IMR-90 (cell line): ENCODE results near the gene KLC1. TPM values are rescaled to one million over a fixed set of nuclear protein-coding genes. Genes with fewer than 3 reads are reported as not detected.

Source experiments
- ATAC-seq: fragments of 200-7000 bp; cut with Tn5 transposase; 2 replicates; pipeline ENCODE4 v1.9.1; 2020; ENCODE audit warnings: low read depth, mild to moderate bottlenecking, moderate library complexity
- BruUV-seq: library from RNA; stranded (reverse); fragments of 400-500 nt; replicated peaks from 2 replicates; lab custom pipeline; 2021; lab: Mats Ljungman, UMichigan
- CTCF ChIA-PET: fragments of 300-600 bp; formaldehyde crosslinking; extraction: SDS; loops from one replicate; lab custom pipeline; 2021; ENCODE audit warnings: antibody characterized with exemption; lab: Yijun Ruan, JAX
- POLR2A ChIA-PET: fragments of 300-600 bp; sonication (Branson Sonifier 250); formaldehyde crosslinking; loops from one replicate; lab custom pipeline; 2022; ENCODE audit warnings: antibody characterized with exemption; ENCODE audit not compliant: unreplicated experiment; lab: Charles Lee
- DNase-seq: peaks from one replicate; pipeline ENCODE4 v3.0.0; 2013
- H2AFZ ChIP-seq: replicated peaks from 2 replicates; pipeline ENCODE3; 2013; ENCODE audit warnings: low read length, mild to moderate bottlenecking; ENCODE audit not compliant: poor library complexity
- H2AK5ac ChIP-seq: 2 replicates; pipeline ENCODE4 v1.6.1; 2013; ENCODE audit warnings: low read depth, low read length, inconsistent platforms
- H2AK9ac ChIP-seq: replicated peaks from 2 replicates; pipeline ENCODE3; 2013; ENCODE audit warnings: mild to moderate bottlenecking, low read depth, low read length, moderate library complexity; ENCODE audit not compliant: poor library complexity
- H2BK120ac ChIP-seq: 2 replicates; pipeline ENCODE4 v1.6.1; 2013; ENCODE audit warnings: low read depth, low read length, inconsistent platforms
- H2BK15ac ChIP-seq: 3 replicates; pipeline ENCODE4 v1.6.1; 2013; ENCODE audit warnings: low read depth, low read length, inconsistent platforms
- H2BK20ac ChIP-seq: 2 replicates; pipeline ENCODE4 v1.6.1; 2013; ENCODE audit warnings: low read depth, mild to moderate bottlenecking, inconsistent platforms, low read length, moderate library complexity
- H2BK5ac ChIP-seq: 2 replicates; pipeline ENCODE4 v1.6.1; 2013; ENCODE audit warnings: mild to moderate bottlenecking, low read depth, low read length, inconsistent platforms; ENCODE audit not compliant: poor library complexity, severe bottlenecking
- H3K14ac ChIP-seq: replicated peaks from 2 replicates; pipeline ENCODE4 v1.6.1; 2013; ENCODE audit warnings: low read depth, low read length, inconsistent platforms
- H3K18ac ChIP-seq: 2 replicates; pipeline ENCODE4 v1.6.1; 2013; ENCODE audit warnings: low read depth, low read length, control low read depth
- H3K23ac ChIP-seq: 2 replicates; pipeline ENCODE4 v1.6.1; 2013; ENCODE audit warnings: low read depth, low read length, inconsistent platforms
- H3K27ac ChIP-seq: 2 replicates; pipeline ENCODE4 v1.5.1; 2013; ENCODE audit warnings: mild to moderate bottlenecking, control low read depth, low read length; ENCODE audit not compliant: insufficient read depth
- H3K27me3 ChIP-seq: 2 replicates; pipeline ENCODE4 v1.6.1; 2013; ENCODE audit warnings: low read length; ENCODE audit not compliant: control insufficient read depth, insufficient read depth
- H3K36me3 ChIP-seq: 2 replicates; pipeline ENCODE4 v1.6.1; 2013; ENCODE audit warnings: low read length, mixed read lengths; ENCODE audit not compliant: control insufficient read depth, insufficient read depth
- H3K4ac ChIP-seq: 2 replicates; pipeline ENCODE4 v1.6.1; 2013; ENCODE audit warnings: low read depth, low read length, inconsistent platforms
- H3K4me1 ChIP-seq: 2 replicates; pipeline ENCODE4 v1.6.1; 2013; ENCODE audit warnings: low read length, mixed read lengths; ENCODE audit not compliant: control insufficient read depth, insufficient read depth
- H3K4me2 ChIP-seq: 2 replicates; pipeline ENCODE4 v1.6.1; 2013; ENCODE audit warnings: low read depth, mild to moderate bottlenecking, control low read depth, low read length, moderate library complexity
- H3K4me3 ChIP-seq: 2 replicates; pipeline ENCODE4 v1.5.1; 2013; ENCODE audit warnings: low read depth, mild to moderate bottlenecking, control low read depth, low read length, moderate library complexity; ENCODE audit not compliant: insufficient read depth
- H3K56ac ChIP-seq: 2 replicates; pipeline ENCODE4 v1.6.1; 2013; ENCODE audit warnings: low read length, inconsistent platforms; ENCODE audit not compliant: insufficient read depth; ENCODE audit errors: extremely low read depth
- H3K79me1 ChIP-seq, 2 experiments: 2 replicates each; pipeline ENCODE4 v1.6.1; 2013; ENCODE audit warnings: low read length in 2 of 2, inconsistent platforms in 1 of 2, low read depth in 1 of 2
- H3K9ac ChIP-seq: 2 replicates; pipeline ENCODE4 v1.6.1; 2013; ENCODE audit warnings: low read depth, low read length, control low read depth
- H3K9me1 ChIP-seq: 2 replicates; pipeline ENCODE4 v1.6.1; 2013; ENCODE audit warnings: low read length, inconsistent platforms; ENCODE audit not compliant: insufficient read depth
- H3K9me3 ChIP-seq: 2 replicates; pipeline ENCODE4 v1.6.1; 2013; ENCODE audit warnings: low read length; ENCODE audit not compliant: control insufficient read depth, insufficient read depth
- H4K20me1 ChIP-seq: 2 replicates; pipeline ENCODE4 v1.6.1; 2013; ENCODE audit warnings: low read length, inconsistent platforms; ENCODE audit not compliant: insufficient read depth
- H4K5ac ChIP-seq: 2 replicates; pipeline ENCODE4 v1.6.1; 2013; ENCODE audit warnings: mild to moderate bottlenecking, low read depth, low read length, control low read depth
- H4K8ac ChIP-seq, 2 experiments: 2 replicates each; pipeline ENCODE4 v1.6.1; 2013; ENCODE audit warnings: low read depth in 2 of 2, low read length in 2 of 2, control low read depth in 1 of 2, inconsistent platforms in 1 of 2
- H4K91ac ChIP-seq: 2 replicates; pipeline ENCODE4 v1.6.1; 2013; ENCODE audit warnings: low read depth, low read length, inconsistent platforms; ENCODE audit not compliant: insufficient read depth
- ELK1 ChIP-seq: fragments of 150-350 bp; IDR thresholded peaks from 2 replicates; pipeline ENCODE4 v1.6.1; 2016; ENCODE audit warnings: low read depth, mild to moderate bottlenecking, low read length, moderate library complexity, borderline replicate concordance
- MAFK ChIP-seq: IDR thresholded peaks from 2 replicates; pipeline ENCODE4 v1.6.1; 2012; ENCODE audit warnings: low read depth, low read length, improper control_type of control experiment
- WGBS, 2 experiments: methylation state at CpG; one replicate each; pipeline versions ENCODE4 v1.1.5 to v1.1.7; 2013; ENCODE audit warnings: missing lambda C conversion rate in 2 of 2; ENCODE audit not compliant: insufficient read length in 1 of 2; ENCODE audit errors: extremely low coverage in 2 of 2; 5-methylcytosine and 5-hydroxymethylcytosine counted together
- dilution Hi-C: fragments of 300-500 bp; cut with HindIII; formaldehyde crosslinking; loops from one replicate; pipeline ENCODE4 v1.14.3; 2018; ENCODE audit warnings: low sequenced_read_pairs; ENCODE audit not compliant: unreplicated experiment
- in situ Hi-C: fragments of 300-500 bp; cut with MboI; formaldehyde crosslinking; loops from 3 replicates; pipeline ENCODE4 v1.14.3; 2019; ENCODE audit warnings: low sequenced_read_pairs, inconsistent platforms, mixed read lengths
- intact Hi-C: fragments of 100-400 bp; cut with micrococcal nuclease; formaldehyde crosslinking; loops from 2 replicates; pipeline ENCODE4 v1.10.0; 2022
- polyA plus RNA-seq, 3 experiments: library from polyadenylated mRNA; depleted of rRNA; stranded (reverse); fragments of >200 nt; gene quantifications; 2 replicates each; pipeline ENCODE4 v1.2.3, GENCODE V29; 2012; ENCODE audit warnings: low replicate concordance in 1 of 3
- total RNA-seq: library from RNA; depleted of rRNA; stranded (reverse); fragments of >200 nt; gene quantifications from 2 replicates; pipeline ENCODE4 v1.2.3, GENCODE V29; 2012

The KLC1 gene
- total and polyA plus RNA-seq, 2 of the 4 experiments (the other 2 are of a cell fraction): 101 to 157 TPM

DNA sequence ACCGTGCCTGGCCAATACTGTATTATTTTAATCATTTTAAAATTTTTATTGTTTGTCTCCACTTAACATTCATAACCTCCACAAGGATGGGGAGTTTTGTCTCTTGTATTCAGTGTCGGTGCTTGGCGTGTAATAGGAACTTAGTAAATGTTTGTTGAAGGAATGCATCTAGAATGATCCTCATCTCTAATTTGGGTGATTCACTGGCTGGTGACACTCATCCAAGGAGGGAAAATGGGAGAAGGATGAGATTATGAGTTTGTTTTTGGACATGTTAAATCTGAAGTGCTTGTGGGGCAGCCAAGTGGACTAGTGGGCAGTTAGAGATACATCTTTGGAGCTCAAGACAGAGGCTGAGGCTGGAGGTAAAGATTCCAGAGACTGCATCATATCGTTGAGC is 5.1 kb downstream of the KLC1 start:
- in situ Hi-C loops: no loop called here
- CTCF ChIA-PET: no interaction called here
- Histone ChIP-seq H3K9ac (no peak overlapping the region), H3K4ac (no peak overlapping the region), H3K23ac (no peak overlapping the region), H2AK5ac (no peak overlapping the region), H2BK15ac (no peak overlapping the region), H3K79me1 (peaks cover 0 to 23% of the 10 kb centered on the region in 2 experiments; a peak in 2 of 4 replicates), H2BK120ac (no peak overlapping the region), H3K18ac (no peak overlapping the region), H3K9me1 (peaks cover 17% of the 10 kb centered on the region), H3K36me3 (peaks cover 16% of the 10 kb centered on the region), H3K4me1 (peaks cover 14% of the 10 kb centered on the region), H4K8ac (no peak overlapping the region), H2AK9ac (no peak overlapping the region), H2BK20ac (no peak overlapping the region), H3K56ac (no peak overlapping the region), H4K5ac (no peak overlapping the region), H3K14ac (no peak overlapping the region), H3K27ac (no peak overlapping the region), H2AFZ (no peak overlapping the region), H3K9me3 (no peaks in the 10 kb centered on the region), H3K27me3 (no peaks in the 10 kb centered on the region), H3K4me2 (no peak overlapping the region), H4K20me1 (peaks cover 92% of the 10 kb centered on the region), H4K91ac (no peak overlapping the region), H2BK5ac (no peak overlapping the region), H3K4me3 (no peak overlapping the region)
- DNase-seq (no peak), ATAC-seq (no peak)
- WGBS, 2 experiments: no CpG with 5 or more reads among the region's 4 CpGs
- BruUV-seq: no TSS peak
- POLR2A ChIA-PET: no interaction called here
- TF ChIP-seq MAFK (no peak), ELK1 (no peak)
- intact Hi-C loops: no loop called here
- dilution Hi-C loops: no loop called here
